Measurements from ENCODE around the gene RAF1.

RAF1 gene

GRCh38 chr3:12598890-12599289, 65.0 kb downstream of the RAF1 start:
- no peak for DNase-seq (ENCODE audit: low read depth in 2 of 2)
- H3K4me3 ChIP-seq (replicated peaks in 1 of 2; ENCODE audit: low read depth in 2 of 2, low read length in 2 of 2): no peak overlapping the region
- TF ChIP-seq, protein P1, sequence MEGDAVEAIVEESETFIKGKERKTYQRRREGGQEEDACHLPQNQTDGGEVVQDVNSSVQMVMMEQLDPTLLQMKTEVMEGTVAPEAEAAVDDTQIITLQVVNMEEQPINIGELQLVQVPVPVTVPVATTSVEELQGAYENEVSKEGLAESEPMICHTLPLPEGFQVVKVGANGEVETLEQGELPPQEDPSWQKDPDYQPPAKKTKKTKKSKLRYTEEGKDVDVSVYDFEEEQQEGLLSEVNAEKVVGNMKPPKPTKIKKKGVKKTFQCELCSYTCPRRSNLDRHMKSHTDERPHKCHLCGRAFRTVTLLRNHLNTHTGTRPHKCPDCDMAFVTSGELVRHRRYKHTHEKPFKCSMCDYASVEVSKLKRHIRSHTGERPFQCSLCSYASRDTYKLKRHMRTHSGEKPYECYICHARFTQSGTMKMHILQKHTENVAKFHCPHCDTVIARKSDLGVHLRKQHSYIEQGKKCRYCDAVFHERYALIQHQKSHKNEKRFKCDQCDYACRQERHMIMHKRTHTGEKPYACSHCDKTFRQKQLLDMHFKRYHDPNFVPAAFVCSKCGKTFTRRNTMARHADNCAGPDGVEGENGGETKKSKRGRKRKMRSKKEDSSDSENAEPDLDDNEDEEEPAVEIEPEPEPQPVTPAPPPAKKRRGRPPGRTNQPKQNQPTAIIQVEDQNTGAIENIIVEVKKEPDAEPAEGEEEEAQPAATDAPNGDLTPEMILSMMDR (IDR thresholded peaks at IDR 0.05; ENCODE audit: low read depth, low read length): no peak

- H3K4me3 ChIP-seq (replicated peaks in 1 of 2; ENCODE audit: low read depth in 2 of 2, low read length in 2 of 2): no peak overlapping the region
- no peak for DNase-seq (ENCODE audit: low read depth in 2 of 2)
- TF ChIP-seq, protein P1 (IDR thresholded peaks at IDR 0.05; ENCODE audit: low read depth, low read length): no peak
Observed at GRCh38 chr3:12593473-12593872, 70.4 kb downstream of the RAF1 start.

GRCh38 chr3:12591997-12592715, 71.8 kb downstream of the RAF1 start:
- TF ChIP-seq, protein P1 (IDR thresholded peaks at IDR 0.05; ENCODE audit: low read depth, low read length): no peak
- DNase-seq (ENCODE audit: low read depth in 2 of 2): no peak
- no peak overlapping the region for H3K4me3 ChIP-seq (replicated peaks in 1 of 2; ENCODE audit: low read depth in 2 of 2, low read length in 2 of 2)

- TF ChIP-seq, protein P1 (IDR thresholded peaks at IDR 0.05; ENCODE audit: low read depth, low read length): no peak
- no peak for DNase-seq (ENCODE audit: low read depth in 2 of 2)
Observed at GRCh38 chr3:12591456-12591855, 72.5 kb downstream of the RAF1 start.

GRCh38 chr3:12590096-12590495, 73.8 kb downstream of the RAF1 start:
- TF ChIP-seq, protein P1 (IDR thresholded peaks at IDR 0.05; ENCODE audit: low read depth, low read length): no peak
- no peak for DNase-seq (ENCODE audit: low read depth in 2 of 2)
- H3K4me3 ChIP-seq (replicated peaks in 1 of 2; ENCODE audit: low read depth in 2 of 2, low read length in 2 of 2): no peak overlapping the region

More at GRCh38 chr3:12591456-12591855, 72.5 kb downstream of the RAF1 start:
- no peak overlapping the region for H3K4me3 ChIP-seq (replicated peaks in 1 of 2; ENCODE audit: low read depth in 2 of 2, low read length in 2 of 2)

DNA sequence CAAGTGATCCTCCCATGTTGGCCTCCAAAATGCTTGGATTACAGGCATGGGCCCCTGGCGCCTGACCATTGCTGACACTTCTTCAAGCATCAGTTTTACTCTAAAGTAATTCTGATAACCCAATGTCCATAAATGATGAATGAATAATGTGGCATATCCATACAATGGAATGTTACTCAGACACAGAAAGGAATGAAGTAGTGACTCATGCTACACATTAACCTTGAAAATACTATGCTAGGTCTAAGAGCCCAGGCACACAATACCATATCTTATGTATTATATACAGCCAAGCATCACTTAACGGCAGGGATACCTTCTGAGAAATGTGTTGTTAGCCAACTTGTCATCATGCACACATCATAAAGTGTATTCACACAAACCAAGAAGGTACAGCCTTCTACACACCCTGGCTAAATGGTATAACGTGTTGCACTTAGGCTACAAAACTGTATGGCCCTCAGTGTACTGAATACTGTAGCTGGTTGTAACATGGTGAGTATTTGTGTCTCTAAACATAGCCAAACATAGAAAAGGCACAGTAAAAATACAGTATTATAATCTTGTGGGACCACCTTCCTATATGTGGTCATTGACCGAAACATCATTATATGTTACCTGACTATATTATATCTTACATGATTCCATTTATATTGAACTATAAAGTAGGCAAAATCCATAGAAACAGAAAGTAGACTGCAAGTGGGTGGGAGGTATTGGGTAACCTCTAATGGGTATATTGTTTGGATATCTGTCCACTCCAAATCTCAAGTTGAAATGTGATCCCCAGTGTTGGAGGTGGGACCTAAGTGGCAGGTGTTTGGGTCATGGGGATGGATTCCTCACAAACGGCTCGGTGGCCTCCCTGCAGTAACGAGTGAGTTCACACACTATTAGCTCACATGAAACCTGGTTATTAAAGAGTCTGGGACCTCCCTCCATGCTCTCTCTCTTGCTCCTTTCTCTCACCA, 75.6 kb downstream of the RAF1 start:
- H3K4me3 ChIP-seq (replicated peaks in 1 of 2; ENCODE audit: low read depth in 2 of 2, low read length in 2 of 2): no peak overlapping the region
- TF ChIP-seq, protein P1 (IDR thresholded peaks at IDR 0.05; ENCODE audit: low read depth, low read length): no peak
- DNase-seq (ENCODE audit: low read depth in 2 of 2): peak in 1 of 2 donors; percentile 51

Measured in cardiac fibroblast (primary cell).